IPS-18a (cell line): ENCODE measurements around the gene MPP1.

ENCODE experiments used
- H3K27ac ChIP-seq: one replicate; pipeline ENCODE4 v1.5.1; 2013; ENCODE audit warnings: low read length
- H3K27me3 ChIP-seq: one replicate; pipeline ENCODE4 v1.6.1; 2013; ENCODE audit warnings: mild to moderate bottlenecking, low read length; ENCODE audit not compliant: control insufficient read depth, insufficient read depth
- H3K36me3 ChIP-seq: one replicate; pipeline ENCODE4 v1.6.1; 2013; ENCODE audit warnings: low read depth, low read length; ENCODE audit not compliant: control insufficient read depth
- H3K4me1 ChIP-seq: one replicate; pipeline ENCODE4 v1.6.1; 2013; ENCODE audit warnings: low read depth, low read length; ENCODE audit not compliant: control insufficient read depth
- H3K4me3 ChIP-seq: one replicate; pipeline ENCODE4 v1.5.1; 2013; ENCODE audit warnings: low read length
- H3K9ac ChIP-seq: one replicate; pipeline ENCODE4 v1.6.1; 2013; ENCODE audit warnings: mild to moderate bottlenecking, low read length, moderate library complexity
- H3K9me3 ChIP-seq: one replicate; pipeline ENCODE4 v1.6.1; 2013; ENCODE audit warnings: low read depth, low read length; ENCODE audit not compliant: control insufficient read depth

MPP1 gene

DNA sequence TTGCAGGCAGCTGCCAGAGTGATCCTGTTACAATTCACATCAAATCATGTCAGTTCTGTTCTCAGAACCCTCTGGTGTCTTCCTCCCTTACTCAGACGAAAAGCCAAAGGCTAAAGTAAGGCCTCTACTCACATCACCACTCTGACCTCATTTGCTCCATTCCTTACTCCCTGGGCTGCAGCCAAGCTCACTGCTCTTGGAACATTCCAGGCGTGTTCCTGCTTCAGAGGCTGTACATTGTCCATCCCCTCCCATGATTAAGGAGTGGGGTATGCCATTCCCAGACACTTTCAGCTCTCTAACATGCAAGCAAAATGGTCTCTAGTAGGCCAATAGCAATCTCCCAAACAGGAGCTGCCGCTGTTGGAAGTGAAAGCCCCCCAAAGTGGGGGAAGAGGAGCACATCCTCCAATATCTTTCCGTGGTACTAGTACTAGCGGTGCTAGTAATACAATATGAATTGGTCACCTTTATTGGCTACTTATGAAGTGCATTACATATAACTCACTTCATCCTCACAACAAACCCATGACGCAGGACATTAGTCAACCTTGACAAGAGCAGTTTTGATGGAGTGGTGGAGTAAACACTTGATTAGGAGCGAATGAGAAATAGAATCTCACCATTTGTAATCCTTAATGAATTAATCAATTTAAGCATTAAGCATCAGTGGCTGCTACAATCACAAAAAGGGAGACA is 69.4 kb downstream of the MPP1 start:
- Histone ChIP-seq H3K27ac (no peak overlapping the region), H3K9ac (no peak overlapping the region), H3K36me3 (no peaks in the 10 kb centered on the region), H3K9me3 (peaks cover 11% of the 10 kb centered on the region), H3K27me3 (no peaks in the 10 kb centered on the region), H3K4me3 (no peak overlapping the region), H3K4me1 (no peaks in the 10 kb centered on the region)

DNA sequence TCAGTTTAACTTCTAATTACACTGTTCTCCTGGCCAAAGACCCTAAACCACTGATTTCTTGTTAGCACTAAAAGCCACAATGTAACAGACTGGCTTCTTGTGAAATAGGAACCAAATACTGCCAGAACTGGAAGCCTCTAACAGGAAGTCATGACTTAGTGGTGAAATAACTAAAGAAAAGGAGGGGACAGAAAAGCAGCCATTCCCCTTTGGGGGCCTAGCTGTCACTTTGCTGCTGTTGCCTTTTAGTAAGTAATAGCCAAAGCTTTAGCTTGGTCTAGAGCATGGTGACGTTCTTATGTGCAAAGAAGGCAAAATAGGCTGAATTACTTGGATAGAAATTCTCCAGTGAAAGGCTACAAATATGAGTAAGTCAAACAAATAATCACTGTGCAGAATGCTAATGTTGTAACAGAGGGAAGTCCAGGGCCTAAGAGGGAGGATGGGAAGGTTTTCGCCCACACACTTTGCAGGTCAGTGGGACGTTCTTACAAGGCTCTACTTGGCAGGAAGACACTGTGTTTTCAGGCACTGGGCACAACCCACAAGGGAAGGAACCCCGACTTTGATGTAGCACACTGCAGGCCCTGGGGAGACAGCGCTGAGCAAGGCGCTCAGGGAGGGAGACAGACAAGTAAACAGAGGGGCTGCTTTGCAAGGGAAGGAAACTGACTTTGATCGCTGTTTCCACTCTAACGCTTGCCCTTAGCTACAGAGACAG is 71.1 kb downstream of the MPP1 start:
- Histone ChIP-seq H3K27ac (no peak overlapping the region), H3K36me3 (no peaks in the 10 kb centered on the region), H3K4me3 (no peak overlapping the region), H3K9ac (no peak overlapping the region), H3K4me1 (no peaks in the 10 kb centered on the region), H3K27me3 (no peaks in the 10 kb centered on the region), H3K9me3 (peaks cover 8% of the 10 kb centered on the region)

DNA sequence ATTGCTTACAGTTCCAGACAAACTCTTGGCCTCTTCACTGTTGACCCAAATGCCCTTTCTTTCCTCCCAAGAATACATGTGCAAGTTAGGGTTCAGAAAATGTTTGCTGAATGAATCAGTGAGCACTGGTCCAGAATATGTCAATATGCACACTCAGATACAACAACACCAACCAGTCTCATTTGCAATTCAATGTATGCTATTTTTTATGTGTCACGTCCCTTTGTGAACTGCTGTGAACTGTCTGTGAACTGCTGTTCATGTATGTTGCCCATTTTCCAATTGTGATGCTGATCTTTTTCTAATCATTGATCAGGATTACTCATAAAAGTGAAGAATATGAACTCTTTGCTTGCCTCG is 72.2 kb downstream of the MPP1 start:
- Histone ChIP-seq H3K9ac (no peak overlapping the region), H3K27ac (no peak overlapping the region), H3K27me3 (no peaks in the 10 kb centered on the region), H3K9me3 (peaks cover 8% of the 10 kb centered on the region), H3K36me3 (no peaks in the 10 kb centered on the region), H3K4me3 (no peak overlapping the region), H3K4me1 (no peaks in the 10 kb centered on the region)

DNA sequence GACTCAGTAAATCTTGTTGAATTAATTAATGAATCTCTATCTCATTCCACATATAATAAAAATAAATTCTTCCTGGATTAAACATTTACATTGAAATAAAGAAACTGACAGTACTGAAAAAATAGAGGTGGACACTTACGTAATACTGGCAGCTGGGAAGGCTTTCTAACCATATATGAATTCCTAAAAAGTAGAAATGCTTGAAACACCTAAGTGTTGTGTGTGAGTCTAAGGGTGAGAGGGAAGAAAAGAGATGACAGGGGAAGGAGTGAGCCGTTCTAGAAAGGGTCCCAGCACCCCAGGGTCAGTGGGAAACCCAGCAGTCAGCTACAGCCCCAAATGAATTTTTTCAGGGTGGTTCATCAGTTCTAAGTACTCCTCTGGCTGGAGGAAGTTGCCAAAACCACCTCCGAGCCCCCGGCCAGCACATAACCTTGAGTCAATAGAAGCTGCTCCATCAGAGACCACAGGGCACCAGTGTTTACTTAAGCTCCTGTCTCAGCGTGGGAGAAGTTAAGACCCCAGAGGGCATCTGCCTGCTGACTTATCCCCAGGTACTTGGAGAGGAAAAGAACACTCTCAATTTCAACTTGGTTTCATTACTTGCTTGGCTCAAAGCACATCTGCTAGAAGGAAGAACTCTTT is 72.7 kb downstream of the MPP1 start:
- H3K36me3 ChIP-seq, result no peaks in the 10 kb centered on the region
- no peak overlapping the region for H3K9ac ChIP-seq
- H3K4me1 ChIP-seq, result no peaks in the 10 kb centered on the region
- H3K9me3 ChIP-seq, result peaks cover 8% of the 10 kb centered on the region
- H3K27me3 ChIP-seq, result no peaks in the 10 kb centered on the region
- no peak overlapping the region for H3K4me3 ChIP-seq
- H3K27ac ChIP-seq, result no peak overlapping the region

DNA sequence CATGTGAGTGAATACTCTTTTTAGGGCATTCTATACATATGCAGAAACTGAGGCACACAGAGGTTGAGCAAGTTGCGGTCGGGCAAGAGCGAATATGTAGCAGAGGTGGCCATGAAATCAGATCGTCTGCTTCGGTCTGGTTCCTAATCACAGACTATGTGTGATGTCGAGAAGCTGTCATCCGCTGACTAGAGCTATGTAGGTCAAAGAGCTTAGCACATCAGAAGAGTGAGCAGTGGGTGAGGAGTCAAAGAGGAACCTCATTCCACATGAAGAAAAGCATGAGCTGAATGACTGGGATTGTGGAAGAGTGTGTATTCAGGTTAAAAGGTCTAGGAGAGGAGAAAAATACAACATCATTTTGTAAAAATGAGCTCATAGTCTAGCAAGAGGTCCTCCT is 73.4 kb downstream of the MPP1 start:
- no peaks in the 10 kb centered on the region for H3K27me3 ChIP-seq
- H3K27ac ChIP-seq, result no peak overlapping the region
- H3K4me1 ChIP-seq, result no peaks in the 10 kb centered on the region
- no peak overlapping the region for H3K4me3 ChIP-seq
- H3K9ac ChIP-seq, result no peak overlapping the region
- no peaks in the 10 kb centered on the region for H3K36me3 ChIP-seq
- peaks cover 4% of the 10 kb centered on the region for H3K9me3 ChIP-seq

DNA sequence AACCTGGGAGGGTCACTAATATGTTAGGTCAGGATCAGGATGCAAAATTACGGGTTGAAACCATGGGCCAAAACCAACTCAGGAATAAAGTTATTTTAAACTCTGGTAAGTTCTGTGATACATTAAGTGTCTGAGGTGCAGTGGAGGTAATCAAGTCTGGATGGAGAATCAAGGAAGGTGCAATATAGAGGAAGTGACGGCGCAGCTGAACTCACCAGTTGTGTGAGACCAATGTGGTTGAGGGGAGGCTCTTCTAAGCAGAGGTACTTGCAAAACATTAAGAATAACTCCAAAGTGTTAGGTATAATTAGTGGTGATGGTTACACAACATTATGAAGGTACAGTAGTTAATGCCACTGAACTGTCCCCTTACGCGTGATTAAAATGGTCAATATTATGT is 74.1 kb downstream of the MPP1 start:
- no peaks in the 10 kb centered on the region for H3K36me3 ChIP-seq
- H3K4me3 ChIP-seq, result no peak overlapping the region
- peaks cover 3% of the 10 kb centered on the region for H3K9me3 ChIP-seq
- H3K27me3 ChIP-seq, result no peaks in the 10 kb centered on the region
- no peak overlapping the region for H3K9ac ChIP-seq
- no peak overlapping the region for H3K27ac ChIP-seq
- no peaks in the 10 kb centered on the region for H3K4me1 ChIP-seq

DNA sequence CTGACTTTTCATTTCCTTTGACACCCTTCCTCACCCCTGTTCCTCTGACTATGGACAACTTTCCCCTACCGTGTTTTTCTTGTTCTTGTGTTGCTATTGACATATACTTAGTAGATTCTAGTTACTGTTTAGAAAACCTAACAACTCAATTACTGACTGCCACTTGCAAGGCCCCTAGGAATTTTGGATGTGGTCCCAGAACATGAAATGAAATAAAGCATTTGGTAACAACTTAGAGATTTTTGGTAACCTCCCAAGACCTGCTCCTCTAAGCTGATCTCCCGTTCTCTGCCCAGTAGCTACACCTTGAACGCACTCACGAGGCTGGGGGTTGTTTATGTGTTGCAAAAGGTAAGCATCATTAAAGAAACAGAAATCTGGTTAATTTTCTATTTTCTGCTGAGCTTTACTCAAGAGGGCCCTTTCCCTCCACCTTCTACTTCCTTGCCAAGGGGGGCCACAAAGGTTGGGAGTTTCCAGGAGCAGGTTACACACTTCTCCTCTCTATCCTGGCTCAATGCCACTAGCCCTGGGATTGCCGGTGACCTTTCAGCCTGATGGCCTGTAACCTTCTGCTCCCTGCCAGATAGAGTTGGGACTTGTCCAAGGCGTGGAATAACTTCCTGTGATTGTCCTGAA is 74.9 kb downstream of the MPP1 start:
- Histone ChIP-seq H3K27ac (no peak overlapping the region), H3K36me3 (no peaks in the 10 kb centered on the region), H3K27me3 (no peaks in the 10 kb centered on the region), H3K4me3 (no peak overlapping the region), H3K9me3 (peaks cover 3% of the 10 kb centered on the region), H3K4me1 (no peaks in the 10 kb centered on the region), H3K9ac (no peak overlapping the region)

DNA sequence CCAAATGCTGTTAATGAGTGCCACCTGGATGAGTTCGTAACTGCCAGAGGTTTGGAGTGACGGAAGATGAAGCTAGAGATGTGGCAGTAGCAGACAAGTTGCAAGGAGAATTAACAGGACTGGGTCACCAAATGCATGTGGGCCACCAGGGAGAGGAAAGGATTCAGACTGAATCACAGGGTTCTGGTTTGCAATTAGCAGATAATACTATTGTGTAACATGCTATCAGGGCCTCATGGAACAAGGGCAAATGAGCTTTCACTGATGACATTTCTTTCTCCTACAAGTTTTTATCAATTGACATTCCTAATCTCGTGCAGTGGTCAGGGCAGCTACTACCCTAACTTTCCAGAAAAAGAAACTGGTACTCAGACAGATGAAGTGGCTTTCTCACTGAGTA is 75.8 kb downstream of the MPP1 start:
- Histone ChIP-seq H3K27me3 (no peaks in the 10 kb centered on the region), H3K36me3 (no peaks in the 10 kb centered on the region), H3K4me3 (no peak overlapping the region), H3K27ac (no peak overlapping the region), H3K9ac (no peak overlapping the region), H3K9me3 (peaks cover 3% of the 10 kb centered on the region), H3K4me1 (no peaks in the 10 kb centered on the region)
